ENCODE data around the gene WNT9A.
"Not testable (repeated sequence)": the region's sequence is repeated elsewhere in the genome, so short reads cannot be mapped to it uniquely, and the experiment has no call there.

The WNT9A gene

DNA sequence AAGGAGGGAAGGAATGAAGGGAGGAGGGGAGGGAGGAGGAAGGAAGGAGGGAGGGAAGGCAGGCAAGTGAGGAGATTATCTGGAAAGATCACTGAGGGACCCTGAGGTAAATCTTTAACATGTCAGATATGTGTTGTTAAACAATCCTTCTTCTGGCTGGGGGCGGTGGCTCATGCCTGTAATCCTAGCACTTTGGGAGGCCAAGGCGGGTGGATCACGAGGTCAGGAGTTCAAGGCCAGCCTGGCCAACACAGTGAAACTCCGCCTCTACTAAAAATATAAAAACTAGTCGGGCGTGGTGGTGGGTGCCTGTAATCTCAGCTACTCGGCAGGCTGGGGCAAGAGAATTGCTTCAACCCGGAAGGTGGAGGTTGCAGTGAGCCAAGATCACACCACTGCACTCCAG, 37.8 kb downstream of the WNT9A start:
- not testable (repeated sequence) for DNase-seq

DNA sequence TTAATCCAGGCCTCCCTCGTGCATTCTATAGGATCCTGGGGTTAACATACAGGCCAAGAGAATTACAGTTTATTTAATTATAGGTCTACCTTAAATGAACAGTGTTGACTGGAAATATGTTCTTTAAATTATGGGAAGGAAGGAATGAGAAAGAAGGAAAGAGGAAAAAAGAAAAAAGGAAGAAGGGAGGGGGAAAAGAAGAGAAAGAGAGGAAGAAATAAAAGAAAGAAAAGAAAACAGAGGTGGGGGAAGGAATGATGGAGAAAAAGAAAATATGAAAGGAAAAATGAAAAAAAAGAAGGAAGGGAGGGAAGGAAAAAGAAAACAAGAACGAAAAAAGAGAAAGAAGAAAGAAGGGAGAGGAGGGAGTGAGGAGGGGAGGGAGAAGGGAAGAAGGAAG, 38.5 kb downstream of the WNT9A start:
- DNase-seq = no peak

DNA sequence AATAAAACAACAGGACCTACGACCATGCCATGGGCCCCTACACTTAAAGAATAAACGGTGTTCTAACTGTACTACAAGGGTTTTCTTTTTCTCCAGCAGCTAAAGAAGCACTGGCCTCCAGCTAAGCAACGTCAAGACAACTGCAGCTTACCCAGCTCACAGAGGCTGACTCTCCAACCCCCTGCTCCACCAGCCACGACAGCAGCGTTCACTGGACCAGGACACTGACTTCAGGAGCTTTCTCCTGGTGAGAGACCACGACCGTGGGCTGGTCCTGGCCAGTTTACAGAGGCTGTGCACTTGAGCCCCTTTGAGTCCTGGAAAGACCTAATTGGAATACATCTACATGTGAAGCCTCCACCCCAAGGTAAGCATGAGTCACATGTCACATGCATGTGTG, 39.4 kb downstream of the WNT9A start:
- DNase-seq = no peak

DNA sequence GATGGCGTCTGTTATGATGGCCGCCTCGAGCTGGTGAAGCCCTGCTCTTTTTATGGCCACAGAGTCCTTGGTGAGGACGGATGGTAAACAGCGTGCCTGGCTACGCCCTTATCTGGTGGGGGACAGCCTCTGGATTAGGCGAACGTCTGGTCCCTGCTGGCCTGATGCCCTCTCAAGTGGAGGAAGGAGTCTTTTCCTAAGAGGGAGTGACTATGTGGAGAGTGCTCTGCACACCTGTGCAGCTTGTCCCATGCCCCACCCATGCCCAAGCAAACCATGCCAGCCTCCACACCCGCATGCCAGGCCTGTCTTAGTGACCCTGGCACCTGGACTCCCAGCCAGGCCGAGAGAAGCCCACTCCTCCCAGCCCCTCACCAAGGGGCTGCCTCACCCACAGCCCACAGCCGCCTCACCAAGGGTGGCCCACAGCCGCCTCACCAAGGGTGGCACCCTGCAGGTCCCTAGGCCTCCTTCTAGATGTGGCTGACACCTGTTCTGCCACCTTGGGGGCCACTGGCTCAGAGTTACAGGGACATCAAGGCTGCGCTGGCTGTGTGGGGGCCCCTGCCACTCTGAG, 40.2 kb downstream of the WNT9A start:
- DNase-seq = no peak

DNA sequence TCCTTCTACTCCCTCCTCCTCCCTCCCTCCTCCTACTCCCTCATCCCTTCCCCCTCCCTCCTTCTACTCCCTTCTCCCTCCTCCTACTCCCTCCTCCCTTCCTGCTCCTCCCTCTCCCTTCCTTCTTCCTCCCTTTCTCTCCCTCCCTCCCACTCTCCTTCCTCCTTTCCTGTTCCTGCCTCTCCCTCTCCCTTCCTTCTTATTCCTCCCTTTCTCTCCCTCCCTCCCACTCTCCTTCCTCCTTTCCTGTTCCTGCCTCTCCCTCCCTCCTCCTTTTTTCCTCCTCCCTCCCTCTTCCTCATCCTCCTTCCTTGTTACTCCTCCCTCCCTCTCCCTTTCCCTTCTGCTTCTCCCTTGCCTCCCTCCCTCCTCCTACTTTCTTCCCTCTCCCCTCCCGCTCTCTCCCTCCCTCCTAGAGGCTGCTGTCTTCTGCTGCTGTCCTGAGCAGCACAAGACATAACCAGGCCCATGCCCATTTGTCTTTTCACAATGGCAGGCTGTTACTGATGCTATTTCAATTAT, 41.1 kb downstream of the WNT9A start:
- DNase-seq = no peak

DNA sequence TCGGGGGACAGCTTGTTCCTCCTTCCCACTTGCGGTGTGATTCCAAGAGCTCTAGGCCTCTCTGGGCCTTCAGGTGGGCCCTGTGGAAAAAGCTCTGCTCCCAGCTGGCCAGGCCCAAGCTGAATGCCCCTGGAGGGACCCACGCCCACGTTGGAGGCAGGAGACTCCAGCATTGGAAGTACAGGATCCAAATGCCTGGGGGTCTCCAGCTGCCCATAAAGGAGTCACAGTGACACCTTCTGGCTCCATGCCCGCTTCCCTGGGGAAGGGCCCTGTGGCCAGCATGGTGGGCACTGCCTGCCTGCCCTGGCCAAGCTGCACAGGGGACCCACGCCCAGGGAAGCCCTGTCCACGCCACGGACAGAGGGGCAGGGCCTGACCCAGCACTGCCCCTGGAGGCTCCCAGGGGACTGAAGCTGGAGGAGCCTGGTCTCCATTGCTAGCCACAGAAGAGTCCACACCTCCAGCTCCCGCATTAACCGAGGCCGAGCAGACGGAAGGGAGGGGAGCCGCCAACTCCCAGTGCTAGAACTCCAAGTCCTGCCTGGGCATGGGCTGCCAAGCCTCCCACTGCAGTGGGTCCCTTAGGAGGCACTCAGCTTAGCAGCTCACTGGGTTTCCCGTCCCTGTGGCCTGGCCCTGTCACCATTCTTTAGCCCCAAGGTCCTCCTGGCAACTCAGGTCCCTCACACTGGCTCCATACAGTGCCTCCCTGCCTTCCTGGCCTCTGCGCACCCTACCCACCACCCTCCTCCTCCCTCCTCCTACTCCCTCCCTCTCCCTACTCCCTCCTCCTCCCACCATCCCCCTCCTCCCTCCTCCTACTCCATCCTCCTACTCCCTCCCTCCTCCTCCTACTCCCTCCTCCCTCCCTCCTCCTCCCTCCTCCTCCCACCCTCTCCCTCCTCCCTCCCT, 41.9 kb downstream of the WNT9A start:
- no peak for DNase-seq

DNA sequence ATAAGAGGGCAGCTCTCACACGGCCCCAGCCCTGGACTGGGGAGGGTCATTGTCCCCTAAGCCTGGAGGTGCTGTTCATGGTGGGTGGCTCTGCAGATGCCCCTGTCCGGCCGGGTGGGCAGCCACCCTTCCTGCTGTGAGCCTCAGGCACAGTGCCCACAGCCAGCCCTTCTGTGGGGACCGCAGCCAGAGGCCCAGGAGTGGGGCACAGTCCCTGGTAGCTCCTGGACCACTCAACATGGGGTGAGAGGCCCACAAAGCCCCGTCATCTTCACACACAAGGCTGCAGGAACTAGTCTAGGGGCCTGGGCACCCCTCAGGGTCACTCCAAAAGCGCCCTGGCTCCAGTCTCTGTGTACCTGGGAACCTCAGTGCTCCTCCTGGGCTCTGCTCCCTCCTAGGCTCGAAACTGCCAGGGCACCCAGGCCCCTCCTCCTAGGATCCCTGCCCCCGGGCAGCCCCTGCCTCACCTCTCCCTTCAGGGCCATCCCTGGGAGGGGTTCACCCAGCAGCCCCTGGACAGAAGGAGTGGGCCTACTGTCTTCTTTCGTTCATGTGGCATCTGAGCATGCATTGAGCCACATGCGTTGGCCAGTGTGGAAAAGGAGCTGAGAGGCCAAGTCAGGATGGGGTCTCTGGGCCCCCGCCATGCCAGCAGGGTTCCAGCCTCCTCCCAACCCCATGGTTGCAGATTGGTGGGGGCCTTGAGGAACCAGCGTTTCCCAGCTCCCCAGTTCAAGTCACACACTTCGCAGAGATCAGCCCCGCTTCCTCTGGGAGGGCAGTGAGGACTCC, 43.0 kb downstream of the WNT9A start:
- DNase-seq = no peak

DNA sequence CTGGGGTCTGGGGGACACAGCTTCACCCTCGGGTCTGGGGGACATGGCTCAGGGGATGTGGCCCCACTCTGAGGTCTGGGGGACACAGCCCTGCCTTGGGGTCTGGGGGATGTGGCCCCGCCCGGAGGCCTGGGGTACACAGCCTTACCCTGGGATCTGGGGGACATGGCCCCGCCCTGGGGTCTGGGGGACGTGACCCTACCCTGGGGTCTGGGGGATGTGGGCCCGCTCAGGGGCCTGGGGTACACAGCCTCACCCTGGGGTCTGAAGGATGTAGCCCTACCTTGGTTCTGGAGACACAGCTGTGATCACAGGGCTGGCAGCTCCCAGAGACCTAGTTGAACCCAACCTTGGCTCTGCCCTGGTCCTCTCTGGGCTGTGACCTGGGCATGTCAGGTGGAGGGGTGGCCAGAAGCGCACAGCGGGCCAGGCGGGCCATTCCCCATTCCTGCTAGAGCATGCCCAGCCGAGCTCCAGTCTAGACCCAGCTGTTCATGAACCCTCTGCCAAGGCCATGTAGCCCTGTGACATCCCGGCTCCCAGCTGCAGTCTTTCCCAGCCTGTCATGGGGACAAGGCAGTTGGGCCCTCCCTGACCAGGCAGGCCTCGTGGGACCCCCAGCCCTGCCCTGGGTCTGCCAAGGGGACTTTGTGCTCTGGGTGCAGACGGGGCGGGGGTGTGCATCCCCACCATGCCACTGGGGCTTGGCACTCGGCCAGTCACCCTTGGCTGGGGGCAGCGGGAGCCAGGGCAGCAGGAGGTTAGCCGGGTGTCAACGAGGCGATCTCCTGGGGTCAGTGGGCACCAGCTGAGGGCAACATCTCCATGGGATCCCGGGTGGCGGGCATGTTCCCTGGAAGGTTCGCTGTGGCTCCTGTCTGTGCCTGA, 43.9 kb downstream of the WNT9A start:
- DNase-seq = no peak

DNA sequence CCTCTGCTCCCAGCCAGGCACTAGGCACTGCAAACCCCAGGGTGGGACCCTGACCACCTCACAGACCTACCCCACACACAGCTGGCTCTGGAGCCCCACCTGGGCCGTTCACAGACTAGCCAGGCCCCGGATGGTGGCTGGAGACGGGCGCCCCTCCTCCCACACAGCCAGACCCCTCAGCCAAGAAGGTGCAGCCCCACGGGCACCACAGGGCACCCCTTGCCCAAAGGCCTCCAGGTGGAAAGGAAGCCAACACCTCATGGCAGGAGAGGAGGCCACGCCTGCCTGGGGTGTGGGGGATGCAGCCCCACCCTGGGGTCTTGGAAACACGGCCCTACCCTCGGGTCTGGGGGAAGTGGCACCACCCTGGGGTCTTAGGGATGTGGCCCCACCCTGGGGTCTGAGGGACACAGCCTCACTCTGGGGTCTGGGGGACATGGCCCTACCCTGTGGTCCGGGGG, 44.6 kb downstream of the WNT9A start:
- no peak for DNase-seq

DNA sequence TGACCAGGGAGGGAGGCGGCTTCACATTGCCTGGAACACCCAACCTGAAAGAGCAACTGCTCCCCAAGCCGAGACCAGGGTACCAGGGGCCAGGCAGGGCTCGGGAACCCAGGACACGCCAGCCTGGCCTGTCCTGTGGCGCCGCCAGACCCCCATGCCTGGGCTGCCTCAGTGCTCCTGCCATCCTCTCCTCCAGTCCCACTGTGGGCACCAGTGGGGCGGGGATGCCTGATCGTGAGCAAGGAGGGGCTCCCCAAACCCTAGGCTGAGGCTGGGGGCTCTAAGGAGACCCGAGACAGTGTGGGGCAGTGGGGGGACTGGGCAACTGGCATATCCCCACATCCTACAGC, 45.1 kb downstream of the WNT9A start:
- no peak for DNase-seq

DNA sequence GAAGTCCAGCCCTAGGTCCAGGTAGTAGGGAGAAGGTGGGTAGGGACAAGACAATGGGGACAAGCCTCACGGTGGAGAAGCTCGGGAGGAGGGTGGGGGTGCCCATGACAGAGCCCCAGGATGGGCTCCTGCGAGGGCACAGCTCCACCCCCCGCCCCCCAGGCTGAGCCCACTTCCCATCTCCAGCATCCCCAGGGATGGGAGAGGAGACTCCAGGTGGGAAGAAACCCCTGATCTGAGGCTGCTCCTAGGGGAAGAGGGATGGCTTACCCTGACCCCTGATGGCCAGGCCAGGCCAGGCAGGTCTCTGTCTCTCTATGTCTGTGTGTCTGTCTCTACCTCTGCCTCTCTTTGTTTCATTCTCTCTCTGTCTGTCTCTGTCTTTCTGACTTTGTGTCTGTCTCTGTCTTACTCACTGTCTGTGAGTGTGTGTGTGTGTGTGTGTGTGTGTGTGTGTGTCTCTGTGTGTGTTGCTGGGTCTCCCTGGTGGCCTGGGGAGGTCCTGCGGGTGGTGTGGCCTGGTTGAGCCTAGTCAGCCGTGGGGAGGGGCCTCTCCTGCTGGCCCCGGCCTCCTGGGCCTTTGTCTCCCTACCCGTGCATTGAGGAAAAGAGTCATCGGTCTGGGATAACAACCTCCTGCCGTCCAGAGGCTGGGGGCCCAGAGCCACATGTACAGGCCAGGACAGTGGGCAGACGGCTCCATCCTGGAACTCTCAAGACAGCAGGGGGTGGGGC, 45.7 kb downstream of the WNT9A start:
- DNase-seq = peak; percentile 22

DNA sequence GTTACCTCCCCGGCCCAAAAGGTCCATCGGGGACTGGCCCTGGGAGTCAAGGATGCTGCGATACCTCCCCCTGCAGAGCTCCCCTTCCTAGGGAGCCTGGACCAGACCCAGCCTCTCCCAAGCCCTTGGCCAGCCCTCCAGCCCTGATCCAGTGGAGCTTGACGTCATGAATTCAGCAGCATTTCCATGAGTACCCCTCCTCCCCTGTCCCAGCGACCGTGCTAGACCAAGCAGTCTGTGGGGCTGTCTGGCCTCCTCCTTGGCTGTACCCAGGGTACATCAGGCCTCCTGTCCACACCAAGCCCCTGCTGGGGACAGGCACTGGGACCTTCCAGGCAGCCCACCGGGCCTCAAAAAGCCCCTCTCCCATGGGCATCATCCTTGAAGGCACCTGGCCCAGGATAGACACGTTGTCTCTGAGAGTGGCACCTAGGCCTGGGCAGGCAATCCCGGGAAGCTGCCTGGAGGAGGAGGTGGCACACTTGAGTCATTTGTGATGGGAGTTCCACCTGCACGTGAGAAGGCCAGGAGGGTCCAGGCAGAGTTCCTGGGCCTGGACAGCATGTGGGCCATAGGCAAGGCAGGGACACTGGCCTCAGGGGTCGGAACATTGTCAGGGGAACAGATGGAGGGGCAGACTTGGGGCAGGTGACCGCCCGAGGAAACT, 46.4 kb downstream of the WNT9A start:
- DNase-seq = no peak

DNA sequence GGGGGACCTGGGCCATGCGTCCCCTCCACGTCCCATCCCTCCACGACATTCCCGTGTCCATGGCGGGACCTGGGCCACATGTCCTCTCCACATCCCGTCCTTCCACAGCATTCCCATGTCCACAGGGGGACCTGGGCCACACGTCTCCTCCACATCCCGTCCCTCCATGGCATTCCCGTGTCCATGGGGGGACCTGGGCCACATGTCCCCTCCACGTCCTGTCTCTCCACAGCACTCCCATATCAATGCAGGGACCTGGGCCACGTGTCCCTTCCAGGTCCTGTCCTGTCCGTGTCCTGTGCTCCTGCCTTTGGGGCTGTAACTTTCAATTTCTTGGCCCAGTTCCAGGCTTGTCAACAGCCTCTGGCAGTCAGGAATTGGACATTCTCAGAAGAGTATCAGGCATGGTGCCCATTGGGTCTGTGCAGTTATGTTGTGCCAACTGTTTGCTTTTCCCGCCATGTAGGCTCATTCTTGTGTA, 47.1 kb downstream of the WNT9A start:
- DNase-seq = no peak

DNA sequence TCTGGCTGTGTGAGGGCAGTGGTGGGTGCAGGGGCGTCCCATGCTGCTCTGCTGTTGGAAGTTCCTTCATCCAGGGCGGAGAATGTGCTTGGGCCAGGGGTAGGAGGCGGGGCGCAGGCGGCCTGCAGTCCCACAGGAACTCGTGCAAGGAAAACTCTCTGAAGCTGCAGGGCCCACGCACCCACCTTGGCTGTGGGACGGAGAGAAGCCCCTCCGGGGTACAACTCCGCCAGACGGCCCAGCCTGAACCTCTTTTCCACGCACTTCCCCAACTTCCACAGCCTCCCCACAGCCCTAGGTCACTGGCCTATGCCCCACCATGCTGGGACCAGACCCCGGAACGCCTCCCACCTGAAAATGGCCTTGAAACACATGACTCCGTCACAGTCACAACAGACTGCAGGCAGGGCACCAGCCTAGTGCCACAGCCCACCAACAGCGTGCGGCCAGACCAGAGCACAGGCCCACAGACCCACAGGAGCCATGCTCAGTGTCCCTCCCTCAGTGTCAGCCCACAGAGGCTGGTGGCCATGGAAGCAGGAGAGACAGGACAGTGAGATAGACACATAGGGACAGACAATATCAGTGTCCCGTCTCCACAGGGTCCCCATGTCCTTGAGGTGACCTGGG, 47.8 kb downstream of the WNT9A start:
- no peak for DNase-seq

DNA sequence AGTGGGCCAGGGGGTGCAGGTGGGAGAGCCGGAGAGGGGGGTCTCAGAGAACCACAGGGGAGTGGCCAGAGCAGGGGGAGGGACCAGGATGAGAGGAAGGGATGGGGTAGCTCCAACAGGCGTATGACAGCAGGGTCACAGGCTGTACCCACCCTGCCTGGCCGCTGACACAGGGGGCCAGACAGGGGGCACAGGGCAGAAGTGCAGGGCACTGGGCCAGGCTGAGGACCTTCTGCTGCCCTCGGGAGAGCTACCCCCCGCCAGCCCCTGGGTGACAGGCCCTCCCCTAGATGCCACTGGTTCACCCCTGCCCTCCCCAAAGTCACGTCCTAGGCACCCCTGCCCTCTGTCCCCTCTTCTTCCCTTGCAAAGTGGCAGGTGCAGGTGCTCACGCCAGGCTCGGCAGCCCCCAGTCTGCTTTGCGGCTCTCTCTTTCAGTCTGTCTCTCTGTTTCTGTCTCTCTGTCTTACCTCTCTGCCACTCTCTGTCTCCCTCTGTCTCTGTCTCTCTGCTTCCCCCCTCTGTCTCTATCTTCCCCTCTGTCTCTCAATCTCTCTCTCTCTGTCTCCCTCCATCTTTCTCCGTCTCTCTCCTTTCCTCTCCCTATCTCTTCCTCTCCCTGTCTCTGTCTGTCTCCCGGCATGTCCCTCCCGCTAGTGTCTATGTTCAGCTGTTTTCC, 48.5 kb downstream of the WNT9A start:
- DNase-seq = no peak

DNA sequence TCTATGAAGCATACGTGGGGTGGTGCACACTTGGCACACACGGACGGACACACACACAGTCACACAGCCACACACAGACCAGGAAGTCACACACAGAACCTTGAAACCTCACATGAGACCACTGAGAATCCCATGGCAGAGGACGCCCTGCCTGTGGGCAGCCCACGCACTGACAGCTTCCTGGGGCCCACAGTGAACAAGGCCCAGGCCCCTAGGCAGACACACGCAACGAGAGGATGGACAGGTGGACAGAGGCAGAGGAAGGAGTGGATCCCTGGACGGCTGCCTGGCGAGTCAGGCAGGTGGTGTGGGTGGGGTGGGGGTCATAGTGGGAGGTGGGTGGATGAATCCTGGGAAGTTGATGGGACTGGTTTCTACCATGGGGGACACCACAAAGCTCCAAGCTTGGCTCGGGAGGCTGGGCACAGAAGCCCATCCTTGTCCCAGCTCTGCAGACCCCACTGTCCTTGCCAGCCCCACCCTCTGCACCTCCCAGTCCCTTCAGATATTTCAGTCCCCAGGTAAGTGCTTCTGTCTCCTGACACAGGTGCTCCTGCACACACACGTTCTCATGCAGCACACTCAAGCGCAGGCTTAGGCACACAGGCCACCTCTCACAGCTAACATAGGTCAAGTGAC, 49.1 kb downstream of the WNT9A start:
- no peak for DNase-seq

DNA sequence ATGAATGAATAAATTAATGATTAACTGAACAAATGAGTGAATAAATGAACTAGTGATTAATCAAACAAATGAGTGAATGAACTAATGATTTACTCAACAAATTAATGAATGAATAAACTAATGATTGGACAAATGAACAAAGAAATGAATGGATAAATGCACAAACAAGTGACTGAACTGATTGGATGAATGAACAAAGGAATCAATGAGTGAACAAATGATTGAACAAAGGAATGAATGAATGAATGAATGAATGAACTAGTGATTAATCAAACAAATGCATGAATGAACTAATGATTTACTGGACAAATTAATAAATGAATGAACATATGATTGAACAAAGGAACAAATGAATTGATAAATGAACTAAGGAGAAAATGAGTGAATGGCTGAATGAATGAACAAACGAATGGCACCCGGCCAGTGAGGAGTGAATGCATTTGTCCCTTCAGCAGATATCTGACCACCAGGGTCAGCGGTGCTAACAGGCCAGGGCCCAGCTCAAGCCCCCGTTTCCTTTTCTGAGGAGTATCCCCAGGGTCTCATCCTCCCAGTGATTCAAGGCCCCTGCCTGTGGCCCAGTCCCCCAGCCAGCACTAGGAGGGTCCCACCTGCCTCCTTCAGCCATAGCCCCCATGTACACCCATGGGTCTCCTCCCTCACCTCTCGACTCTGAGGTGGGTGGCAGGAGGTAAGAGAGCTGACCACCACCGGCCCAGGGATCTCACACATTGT, 49.9 kb downstream of the WNT9A start:
- DNase-seq = no peak
